T-cell (primary cell): ENCODE measurements around the gene STK35. TPM values are rescaled to one million over a fixed set of nuclear protein-coding genes. Genes with fewer than 3 reads are reported as not detected.

Source experiments
- ATAC-seq, 4 experiments: fragments of 200-7000 bp in 3 of 4; fragments of 150-1000 bp in 1 of 4; cut with Tn5 transposase; replicated peaks in 1 of 4; 1 replicate in 3 of 4; 2 replicates in 1 of 4; pipeline ENCODE4 v1.10.0; 2021; ENCODE audit warnings: moderate library complexity in 3 of 4, mild to moderate bottlenecking in 2 of 4, moderate number of reproducible peaks in 1 of 4
- CTCF ChIA-PET, 2 donors: fragments of 300-600 bp; sonication (Branson Sonifier 250); formaldehyde crosslinking; loops; one replicate each; lab custom pipeline; 2022; ENCODE audit warnings: antibody characterized with exemption in 2 of 2; lab: Charles Lee
- POLR2A ChIA-PET, 2 donors: fragments of 300-600 bp; sonication (Branson Sonifier 250); formaldehyde crosslinking; loops; one replicate each; lab custom pipeline; 2022; ENCODE audit warnings: antibody characterized with exemption in 2 of 2; lab: Charles Lee
- DNase-seq, 35 experiments: peaks; one replicate each; pipeline versions ENCODE4 v3.0.0 to v3.0.0-alpha.2; 2013 to 2023
- H3K27ac ChIP-seq: one replicate; pipeline ENCODE4 v1.5.1; 2013; ENCODE audit warnings: low read length
- H3K27me3 ChIP-seq, 2 experiments: replicated peaks in 1 of 2; 1 replicate in 1 of 2; 2 replicates in 1 of 2; pipeline versions ENCODE4 v1.6.1 to v1.7.0; 2013; ENCODE audit warnings: low read length in 1 of 2, mixed read lengths in 1 of 2; ENCODE audit not compliant: control insufficient read depth in 2 of 2, insufficient read depth in 2 of 2; ENCODE audit errors: extremely low read depth in 1 of 2
- H3K36me3 ChIP-seq, 2 donors: 1 replicate in 1 of 2; 2 replicates in 1 of 2; pipeline versions ENCODE4 v1.6.1 to v1.7.0; 2013; ENCODE audit warnings: low read length in 1 of 2; ENCODE audit not compliant: control insufficient read depth in 2 of 2, insufficient read depth in 1 of 2; ENCODE audit errors: extremely low read depth in 1 of 2
- H3K4me1 ChIP-seq, 2 experiments: 1 replicate in 1 of 2; 2 replicates in 1 of 2; pipeline versions ENCODE4 v1.6.1 to v1.7.0; 2013; ENCODE audit warnings: low read length in 2 of 2, mixed read lengths in 1 of 2; ENCODE audit not compliant: insufficient read depth in 2 of 2, control insufficient read depth in 1 of 2; ENCODE audit errors: extremely low read depth in 1 of 2
- H3K4me3 ChIP-seq, 2 donors: 1 replicate in 1 of 2; 2 replicates in 1 of 2; pipeline versions ENCODE4 v1.5.1 to v1.7.0; 2013; ENCODE audit warnings: mild to moderate bottlenecking in 2 of 2, low read length in 1 of 2, moderate library complexity in 1 of 2; ENCODE audit not compliant: control insufficient read depth in 1 of 2; ENCODE audit errors: extremely low read depth in 1 of 2
- H3K9me3 ChIP-seq: 2 replicates; pipeline ENCODE4 v1.7.0; 2013
- H3K27ac Mint-ChIP-seq, 2 donors: one replicate each; pipeline ENCODE4 v1.8.0; 2020 to 2021; ENCODE audit warnings: mild to moderate bottlenecking in 2 of 2, mixed read lengths in 2 of 2
- H3K27me3 Mint-ChIP-seq, 2 donors: one replicate each; pipeline ENCODE4 v1.8.0; 2021 to 2022; ENCODE audit warnings: mixed read lengths in 2 of 2
- H3K36me3 Mint-ChIP-seq: one replicate; pipeline ENCODE4 v1.8.0; 2021; ENCODE audit warnings: mixed read lengths
- H3K4me1 Mint-ChIP-seq, 3 donors: one replicate each; pipeline ENCODE4 v1.8.0; 2020 to 2022; ENCODE audit warnings: mixed read lengths in 3 of 3, mild to moderate bottlenecking in 1 of 3
- H3K4me3 Mint-ChIP-seq, 3 donors: one replicate each; pipeline ENCODE4 v1.8.0; 2020 to 2022; ENCODE audit warnings: mild to moderate bottlenecking in 3 of 3, mixed read lengths in 3 of 3, moderate library complexity in 3 of 3
- H3K9me3 Mint-ChIP-seq, 3 donors: one replicate each; pipeline ENCODE4 v1.8.0; 2020 to 2022; ENCODE audit warnings: mixed read lengths in 3 of 3
- WGBS: methylation state at CpG from one replicate; pipeline ENCODE4 v1.1.5; 2013; ENCODE audit warnings: missing lambda C conversion rate; ENCODE audit not compliant: insufficient coverage; 5-methylcytosine and 5-hydroxymethylcytosine counted together
- total RNA-seq, 35 experiments: library from RNA in 6 of 35; stranded (reverse) in 6 of 35; fragments of 120-200 nt in 1 of 35; gene quantifications; one replicate each; pipeline versions ENCODE4 v1.2.1 to v1.2.4 and lab custom pipeline; 2013 to 2026

STK35 gene
- total RNA-seq, 5 donors from 2014 or later (not counting 1 experiment from before 2014, with no cell fraction given), result 16.2 to 20.6 (median 19.3) TPM

GRCh38 chr20:2128542-2128941 is 26.9 kb downstream of the STK35 start:
- Mint-ChIP-seq H3K27me3 (no peaks in the 10 kb centered on the region), H3K9me3 (no peaks in the 10 kb centered on the region), H3K36me3 (peaks cover 19% of the 10 kb centered on the region), H3K4me3 (no peak overlapping the region), H3K4me1 (peaks cover 66 to 79% (median 76%) of the 10 kb centered on the region in 3 donors), H3K27ac (no peak overlapping the region)
- H3K9me3 ChIP-seq, result no peaks in the 10 kb centered on the region
- H3K4me3 ChIP-seq, result no peak overlapping the region
- H3K36me3 ChIP-seq, result peaks cover 0 to 24% of the 10 kb centered on the region in 2 donors
- DNase-seq, result no peak
- no peak for ATAC-seq
- no peaks in the 10 kb centered on the region for H3K27me3 ChIP-seq
- ChIA-PET POLR2A (no interaction called here), CTCF (no interaction called here)
- H3K4me1 ChIP-seq, result peaks cover 0 to 35% of the 10 kb centered on the region in 2 experiments
- no peak overlapping the region for H3K27ac ChIP-seq
- WGBS, result 96% methylated on average over 6 of the region's 6 CpGs

- Histone ChIP-seq H3K36me3 (peaks cover 0 to 21% of the 10 kb centered on the region in 2 donors), H3K27me3 (no peaks in the 10 kb centered on the region), H3K4me1 (peaks cover 0 to 28% of the 10 kb centered on the region in 2 experiments), H3K9me3 (no peaks in the 10 kb centered on the region), H3K27ac (no peak overlapping the region), H3K4me3 (no peak overlapping the region)
- Mint-ChIP-seq H3K4me3 (no peak overlapping the region), H3K4me1 (peaks cover 57 to 65% (median 64%) of the 10 kb centered on the region in 3 donors), H3K9me3 (no peaks in the 10 kb centered on the region), H3K27me3 (no peaks in the 10 kb centered on the region), H3K36me3 (peaks cover 18% of the 10 kb centered on the region), H3K27ac (no peak overlapping the region)
- ChIA-PET POLR2A (no interaction called here), CTCF (no interaction called here)
- DNase-seq, result no peak
- no peak for ATAC-seq
- 73% methylated on average over 8 of the region's 15 CpGs for whole genome bisulfite sequencing
These were observed 28.5 kb downstream of the STK35 start for GRCh38 chr20:2130062-2130591.

GRCh38 chr20:2130683-2131082 is 29.1 kb downstream of the STK35 start:
- ChIA-PET POLR2A (no interaction called here), CTCF (no interaction called here)
- Mint-ChIP-seq H3K27ac (no peak overlapping the region), H3K4me1 (peaks cover 57 to 59% (median 58%) of the 10 kb centered on the region in 3 donors), H3K9me3 (no peaks in the 10 kb centered on the region), H3K27me3 (no peaks in the 10 kb centered on the region), H3K4me3 (no peak overlapping the region), H3K36me3 (peaks cover 14% of the 10 kb centered on the region)
- no peak for DNase-seq
- H3K4me1 ChIP-seq, result peaks cover 0 to 24% of the 10 kb centered on the region in 2 experiments
- peaks cover 0 to 18% of the 10 kb centered on the region in 2 donors for H3K36me3 ChIP-seq
- H3K27me3 ChIP-seq, result no peaks in the 10 kb centered on the region
- H3K9me3 ChIP-seq, result no peaks in the 10 kb centered on the region
- 100% methylated on average over 1 of the region's 9 CpGs for WGBS
- no peak overlapping the region for H3K4me3 ChIP-seq
- H3K27ac ChIP-seq, result no peak overlapping the region
- ATAC-seq, result no peak

GRCh38 chr20:2131366-2131765 is 29.7 kb downstream of the STK35 start:
- ChIA-PET CTCF (no interaction called here), POLR2A (no interaction called here)
- Mint-ChIP-seq H3K9me3 (no peaks in the 10 kb centered on the region), H3K27me3 (no peaks in the 10 kb centered on the region), H3K4me1 (peaks cover 51 to 58% (median 57%) of the 10 kb centered on the region in 3 donors), H3K27ac (no peak overlapping the region), H3K36me3 (peaks cover 14% of the 10 kb centered on the region), H3K4me3 (no peak overlapping the region)
- WGBS, result 100% methylated on average over 3 of the region's 3 CpGs
- H3K27me3 ChIP-seq, result no peaks in the 10 kb centered on the region
- peaks cover 0 to 18% of the 10 kb centered on the region in 2 donors for H3K36me3 ChIP-seq
- H3K9me3 ChIP-seq, result no peaks in the 10 kb centered on the region
- peaks cover 0 to 17% of the 10 kb centered on the region in 2 experiments for H3K4me1 ChIP-seq
- no peak overlapping the region for H3K27ac ChIP-seq
- DNase-seq (no peak), ATAC-seq (no peak)
- no peak overlapping the region for H3K4me3 ChIP-seq

- DNase-seq, result no peak
- no peak overlapping the region for H3K27ac Mint-ChIP-seq
- peaks cover 17% of the 10 kb centered on the region for H3K36me3 Mint-ChIP-seq
- ChIA-PET POLR2A (no interaction called here), CTCF (no interaction called here)
- no peaks in the 10 kb centered on the region for H3K27me3 Mint-ChIP-seq
- Histone ChIP-seq H3K36me3 (peaks cover 7 to 18% of the 10 kb centered on the region in 2 donors), H3K27ac (no peak overlapping the region), H3K9me3 (no peaks in the 10 kb centered on the region), H3K27me3 (no peaks in the 10 kb centered on the region), H3K4me1 (peaks cover 0 to 14% of the 10 kb centered on the region in 2 experiments), H3K4me3 (no peak overlapping the region)
- no peak for ATAC-seq
- no peak overlapping the region for H3K4me3 Mint-ChIP-seq
- WGBS, result no CpG with 5 or more reads among the region's 3 CpGs
- H3K9me3 Mint-ChIP-seq, result no peaks in the 10 kb centered on the region
- peaks cover 51 to 58% (median 53%) of the 10 kb centered on the region in 3 donors for H3K4me1 Mint-ChIP-seq
These were observed 30.9 kb downstream of the STK35 start for GRCh38 chr20:2132461-2132901.

GRCh38 chr20:2133318-2134183 is 31.9 kb downstream of the STK35 start:
- no peaks in the 10 kb centered on the region for H3K27me3 Mint-ChIP-seq
- Histone ChIP-seq H3K27me3 (no peaks in the 10 kb centered on the region), H3K4me1 (peaks cover 0 to 8% of the 10 kb centered on the region in 2 experiments), H3K9me3 (no peaks in the 10 kb centered on the region), H3K27ac (no peak overlapping the region), H3K36me3 (peaks cover 7 to 8% of the 10 kb centered on the region in 2 donors), H3K4me3 (no peak overlapping the region)
- ChIA-PET POLR2A (interaction anchor here in 1 of 2 donors (0.6 kb wide), 1 partner anchor 41 kb away, joined by 5 read pairs; no protein-coding TSS in a partner anchor), CTCF (interaction anchor here in 1 of 2 donors (0.6 kb wide), 1 partner anchor 577 kb away, joined by 3 read pairs; no protein-coding TSS in a partner anchor)
- peaks cover 43 to 50% (median 45%) of the 10 kb centered on the region in 3 donors for H3K4me1 Mint-ChIP-seq
- DNase-seq (no peak), ATAC-seq (no peak)
- no peak overlapping the region for H3K4me3 Mint-ChIP-seq
- no peaks in the 10 kb centered on the region for H3K9me3 Mint-ChIP-seq
- no peak overlapping the region for H3K27ac Mint-ChIP-seq
- peaks cover 15% of the 10 kb centered on the region for H3K36me3 Mint-ChIP-seq
- 93% methylated on average over 9 of the region's 9 CpGs for WGBS
